ENCODE results near the gene MST1. TPM values are rescaled to one million over a fixed set of nuclear protein-coding genes. Genes with fewer than 3 reads are reported as not detected.

MST1 gene
- total RNA-seq, 4 donors from 2014 or later = 2.3 to 12.2 (median 2.7) TPM

- no peak for TF ChIP-seq CTCF (IDR thresholded peaks at IDR 0.05)
- no peak for TF ChIP-seq POLR2A (IDR thresholded peaks at IDR 0.05)
- Histone ChIP-seq H3K9me3 (no peaks in the 10 kb centered on the region), H3K27ac (no peak overlapping the region), H3K4me1 (peaks cover 0 to 13% (median 4%) of the 10 kb centered on the region in 3 donors), H3K36me3 (no peaks in the 10 kb centered on the region), H3K27me3 (peaks cover 0 to 52% (median 0%) of the 10 kb centered on the region in 4 donors), H3K4me3 (no peak overlapping the region)
- DNase-seq = no peak
- WGBS, 2 donors = 40 to 92% methylated on average over 1 to 2 of the region's 6 CpGs
- intact Hi-C loops (cut with DNase I) = no loop called here
Observed at GRCh38 chr3:49665822-49666519, 23.3 kb downstream of the MST1 start.

- WGBS, 2 donors = 81 to 87% methylated on average over 3 to 7 of the region's 11 CpGs
- Histone ChIP-seq H3K4me3 (no peak overlapping the region), H3K4me1 (peaks cover 0 to 11% (median 4%) of the 10 kb centered on the region in 3 donors), H3K9me3 (no peaks in the 10 kb centered on the region), H3K27me3 (peaks cover 0 to 52% (median 0%) of the 10 kb centered on the region in 4 donors), H3K36me3 (no peaks in the 10 kb centered on the region), H3K27ac (no peak overlapping the region)
- intact Hi-C loops (cut with DNase I) = no loop called here
- TF ChIP-seq CTCF (IDR thresholded peaks at IDR 0.05) = no peak
- no peak for TF ChIP-seq POLR2A (IDR thresholded peaks at IDR 0.05)
- no peak for DNase-seq
Observed at GRCh38 chr3:49664300-49664699, 25.0 kb downstream of the MST1 start.

- intact Hi-C loops (cut with DNase I) = no loop called here
- Histone ChIP-seq H3K27ac (no peak overlapping the region), H3K36me3 (no peaks in the 10 kb centered on the region), H3K27me3 (peaks cover 0 to 52% (median 0%) of the 10 kb centered on the region in 4 donors), H3K9me3 (no peaks in the 10 kb centered on the region), H3K4me1 (peaks cover 0 to 6% (median 4%) of the 10 kb centered on the region in 3 donors), H3K4me3 (no peak overlapping the region)
- no peak for DNase-seq
- TF ChIP-seq POLR2A (IDR thresholded peaks at IDR 0.05) (no peak), CTCF (IDR thresholded peaks at IDR 0.05) (no peak)
- 80% methylated on average over 1 of the region's 1 CpG; no CpG with 5 or more reads in 1 of the 2 donors for WGBS, 2 donors
Observed at GRCh38 chr3:49663831-49664230, 25.4 kb downstream of the MST1 start.

GRCh38 chr3:49662720-49663413 is 26.4 kb downstream of the MST1 start:
- TF ChIP-seq POLR2A (IDR thresholded peaks at IDR 0.05) (no peak), CTCF (IDR thresholded peaks at IDR 0.05) (no peak)
- 80% methylated on average over 1 of the region's 34 CpGs; no CpG with 5 or more reads in 1 of the 2 donors for WGBS, 2 donors
- Histone ChIP-seq H3K27ac (no peak overlapping the region), H3K36me3 (no peaks in the 10 kb centered on the region), H3K4me3 (no peak overlapping the region), H3K4me1 (no peaks in the 10 kb centered on the region), H3K27me3 (peaks cover 0 to 44% (median 0%) of the 10 kb centered on the region in 4 donors), H3K9me3 (no peaks in the 10 kb centered on the region)
- intact Hi-C loops (cut with DNase I) = no loop called here
- no peak for DNase-seq

- no peak for TF ChIP-seq CTCF (IDR thresholded peaks at IDR 0.05)
- no peak for TF ChIP-seq POLR2A (IDR thresholded peaks at IDR 0.05)
- no peaks in the 10 kb centered on the region for H3K36me3 ChIP-seq
- no peak overlapping the region for H3K27ac ChIP-seq
- H3K4me1 ChIP-seq = no peaks in the 10 kb centered on the region
- H3K27me3 ChIP-seq = peaks cover 0 to 43% (median 0%) of the 10 kb centered on the region in 4 donors
- intact Hi-C loops (cut with DNase I) = no loop called here
- no peaks in the 10 kb centered on the region for H3K9me3 ChIP-seq
- no peak overlapping the region for H3K4me3 ChIP-seq
- no peak for DNase-seq
- 85 to 87% methylated on average over 9 to 18 of the region's 22 CpGs for WGBS, 2 donors
Observed at GRCh38 chr3:49662021-49662420, 27.3 kb downstream of the MST1 start.

Measured in esophagus squamous epithelium (tissue), 5 donors.